GM12878 (cell line): ENCODE results near the gene RRP36. TPM values are rescaled to one million over a fixed set of nuclear protein-coding genes. Genes with fewer than 3 reads are reported as not detected.
"Not testable (repeated sequence)": the region's sequence is repeated elsewhere in the genome, so short reads cannot be mapped to it uniquely, and the experiment has no call there.

Experiments
- ATAC-seq: fragments of 200-7000 bp; cut with Tn5 transposase; 3 replicates; pipeline ENCODE4 v1.9.1; 2020; ENCODE audit warnings: mild to moderate bottlenecking, moderate library complexity
- BruUV-seq: library from RNA; stranded (reverse); fragments of 400-500 nt; replicated peaks from 2 replicates; lab custom pipeline; 2021; lab: Mats Ljungman, UMichigan
- CTCF ChIA-PET: fragments of 300-600 bp; sonication (Branson Sonifier 250); formaldehyde crosslinking; extraction: SDS; loops from one replicate; lab custom pipeline; 2021; ENCODE audit warnings: inconsistent platforms; lab: Yijun Ruan, JAX
- POLR2A ChIA-PET: fragments of 350-600 bp; formaldehyde crosslinking; extraction: SDS; loops from one replicate; lab custom pipeline; 2021; ENCODE audit warnings: inconsistent platforms; lab: Charles Lee
- RAD21 ChIA-PET: fragments of 300-600 bp; sonication (Branson Sonifier 250); formaldehyde crosslinking; loops from one replicate; lab custom pipeline; 2023; ENCODE audit warnings: antibody characterized with exemption; ENCODE audit not compliant: unreplicated experiment; lab: Charles Lee
- SMC1A ChIA-PET: fragments of 300-600 bp; sonication (Branson Sonifier 250); formaldehyde crosslinking; loops from one replicate; lab custom pipeline; 2023; ENCODE audit not compliant: unreplicated experiment, uncharacterized antibody; lab: Charles Lee
- DNase-seq: peaks from one replicate; pipeline ENCODE4 v3.0.0-alpha.2; 2011; ENCODE audit warnings: low read depth, low spot score
- FAIRE-seq: peaks from 3 replicates; lab custom pipeline; 2011; peaks lifted over from hg19 to GRCh38; lab: Jason Lieb, UNC
- H2AFZ ChIP-seq: 2 replicates; pipeline ENCODE4 v1.6.0; 2011; ENCODE audit warnings: low read depth, low read length, control low read depth; ENCODE audit not compliant: control insufficient read depth
- H3K27ac ChIP-seq: 2 replicates; pipeline ENCODE4 v1.5.1; 2011; ENCODE audit warnings: control low read depth; ENCODE audit not compliant: control insufficient read depth, insufficient read depth
- H3K27me3 ChIP-seq, 2 experiments: replicated peaks in 1 of 2; 2 replicates each; pipeline versions ENCODE4 v1.6.0 to v1.6.1; 2011; ENCODE audit warnings: low read length in 1 of 2; ENCODE audit not compliant: control insufficient read depth in 2 of 2, insufficient read depth in 2 of 2
- H3K36me3 ChIP-seq, 2 experiments: 2 replicates each; pipeline ENCODE4 v1.5.1; 2011; ENCODE audit warnings: low read length in 1 of 2; ENCODE audit not compliant: control insufficient read depth in 2 of 2, insufficient read depth in 2 of 2
- H3K4me1 ChIP-seq: 2 replicates; pipeline ENCODE4 v1.6.1; 2011; ENCODE audit warnings: mild to moderate bottlenecking, low read length, moderate library complexity, mixed read lengths; ENCODE audit not compliant: control insufficient read depth, insufficient read depth
- H3K4me2 ChIP-seq: 2 replicates; pipeline ENCODE4 v1.6.0; 2011; ENCODE audit warnings: control low read depth; ENCODE audit not compliant: control insufficient read depth, insufficient read depth
- H3K4me3 ChIP-seq: fragments of 200-600 bp; sonication (generic); 2 replicates; pipeline ENCODE4 v1.5.1; 2016
- H3K79me2 ChIP-seq: 2 replicates; pipeline ENCODE4 v1.6.0; 2011; ENCODE audit warnings: low read length; ENCODE audit not compliant: control insufficient read depth, insufficient read depth
- H3K9ac ChIP-seq: 2 replicates; pipeline ENCODE4 v1.8.0; 2011; ENCODE audit warnings: low read length, control low read depth, mixed read lengths; ENCODE audit not compliant: control insufficient read depth, insufficient read depth
- H3K9me3 ChIP-seq: replicated peaks from 3 replicates; pipeline ENCODE4 v1.5.1; 2011; ENCODE audit warnings: mild to moderate bottlenecking, low read length; ENCODE audit not compliant: control insufficient read depth, insufficient read depth
- H4K20me1 ChIP-seq: 2 replicates; pipeline ENCODE4 v1.6.0; 2011; ENCODE audit not compliant: control insufficient read depth, insufficient read depth
- CREB1 ChIP-seq: IDR thresholded peaks from 2 replicates; pipeline ENCODE4 v1.6.1; 2012; ENCODE audit warnings: low read depth, mild to moderate bottlenecking, inconsistent platforms
- LARP7 ChIP-seq: fragments of 450-650 bp; IDR thresholded peaks from 2 replicates; pipeline ENCODE4 v1.6.1; 2017; ENCODE audit warnings: mild to moderate bottlenecking
- POLR2AphosphoS5 ChIP-seq: IDR thresholded peaks from 2 replicates; pipeline ENCODE4 v1.6.1; 2011; ENCODE audit warnings: mild to moderate bottlenecking, low read length, inconsistent platforms
- ZNF274 ChIP-seq: IDR thresholded peaks from one replicate; pipeline ENCODE4 v1.8.0; 2011; ENCODE audit not compliant: insufficient read length, insufficient read depth
- WGBS: methylation state at CpG from one replicate; pipeline ENCODE4 v1.1.6; 2016; ENCODE audit warnings: low lambda C conversion rate; ENCODE audit not compliant: insufficient replicate concordance, insufficient coverage; ENCODE audit errors: missing lambda C conversion rate; 5-methylcytosine and 5-hydroxymethylcytosine counted together
- in situ Hi-C: fragments of 300-500 bp; cut with MboI; formaldehyde crosslinking; loops from 9 replicates; pipeline ENCODE4 v1.14.3; 2018; ENCODE audit warnings: mixed read lengths
- intact Hi-C: fragments of 100-400 bp; cut with micrococcal nuclease; formaldehyde crosslinking; loops from one replicate; pipeline ENCODE4 v1.14.2; 2022; ENCODE audit not compliant: unreplicated experiment
- polyA plus RNA-seq, 11 experiments: library from polyadenylated mRNA; depleted of rRNA in 4 of 11; unstranded in 6 of 11; stranded (reverse) in 5 of 11; fragments of >200 nt; fragmentation: Nextera tagmentation in 4 of 11; fragmentation: Illumina TruSeq in 1 of 11; extraction: Ambion mirVana in 4 of 11; extraction: Trizol in 1 of 11; gene quantifications; 1 replicate in 1 of 11; 2 replicates in 10 of 11; pipeline versions ENCODE4 v1.2.1 to v1.2.3, GENCODE V29; 2011 to 2016; ENCODE audit warnings: inconsistent platforms in 2 of 11, missing spikeins in 2 of 11, low read depth in 1 of 11
- total RNA-seq, 4 experiments: library from RNA; depleted of rRNA in 3 of 4; stranded (reverse); fragments of >200 nt in 3 of 4; fragmentation: Illumina TruSeq in 1 of 4; extraction: Trizol in 1 of 4; gene quantifications; 2 replicates each; pipeline versions ENCODE4 v1.2.1 to v1.2.3, GENCODE V29; 2013 to 2021
- TF ChIP-seq, protein P1 (sequence below): fragments of 450-650 bp; IDR thresholded peaks from 2 replicates; pipeline ENCODE4 v1.6.1; 2017; ENCODE audit warnings: mild to moderate bottlenecking, moderate library complexity

Gene RRP36
- total and polyA plus RNA-seq, 10 of the 15 experiments (the other 5 are each of a cell fraction or from before 2014, with no cell fraction given): 17.6 to 101 (median 69.7) TPM

DNA sequence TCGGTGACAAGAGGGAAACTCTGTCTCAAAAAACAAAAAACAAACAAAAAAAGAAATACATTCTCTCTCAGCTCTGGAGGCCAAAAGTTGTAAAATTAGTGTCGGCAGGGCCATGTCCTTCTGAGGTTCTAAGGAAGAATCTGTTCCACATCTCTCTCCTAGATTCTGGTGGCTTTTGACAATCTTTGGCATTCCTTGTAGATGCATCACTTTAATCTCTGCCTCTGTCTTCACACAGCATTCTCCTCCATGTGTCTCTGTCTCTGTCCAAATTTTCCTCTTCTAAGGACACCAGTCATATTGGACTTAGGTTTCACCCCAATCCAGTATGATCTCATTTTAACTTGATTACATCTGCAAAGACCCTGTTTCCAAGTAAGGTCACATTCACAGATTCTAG is 28.0 kb upstream of the RRP36 start (continued):
- TF ChIP-seq, protein P1, sequence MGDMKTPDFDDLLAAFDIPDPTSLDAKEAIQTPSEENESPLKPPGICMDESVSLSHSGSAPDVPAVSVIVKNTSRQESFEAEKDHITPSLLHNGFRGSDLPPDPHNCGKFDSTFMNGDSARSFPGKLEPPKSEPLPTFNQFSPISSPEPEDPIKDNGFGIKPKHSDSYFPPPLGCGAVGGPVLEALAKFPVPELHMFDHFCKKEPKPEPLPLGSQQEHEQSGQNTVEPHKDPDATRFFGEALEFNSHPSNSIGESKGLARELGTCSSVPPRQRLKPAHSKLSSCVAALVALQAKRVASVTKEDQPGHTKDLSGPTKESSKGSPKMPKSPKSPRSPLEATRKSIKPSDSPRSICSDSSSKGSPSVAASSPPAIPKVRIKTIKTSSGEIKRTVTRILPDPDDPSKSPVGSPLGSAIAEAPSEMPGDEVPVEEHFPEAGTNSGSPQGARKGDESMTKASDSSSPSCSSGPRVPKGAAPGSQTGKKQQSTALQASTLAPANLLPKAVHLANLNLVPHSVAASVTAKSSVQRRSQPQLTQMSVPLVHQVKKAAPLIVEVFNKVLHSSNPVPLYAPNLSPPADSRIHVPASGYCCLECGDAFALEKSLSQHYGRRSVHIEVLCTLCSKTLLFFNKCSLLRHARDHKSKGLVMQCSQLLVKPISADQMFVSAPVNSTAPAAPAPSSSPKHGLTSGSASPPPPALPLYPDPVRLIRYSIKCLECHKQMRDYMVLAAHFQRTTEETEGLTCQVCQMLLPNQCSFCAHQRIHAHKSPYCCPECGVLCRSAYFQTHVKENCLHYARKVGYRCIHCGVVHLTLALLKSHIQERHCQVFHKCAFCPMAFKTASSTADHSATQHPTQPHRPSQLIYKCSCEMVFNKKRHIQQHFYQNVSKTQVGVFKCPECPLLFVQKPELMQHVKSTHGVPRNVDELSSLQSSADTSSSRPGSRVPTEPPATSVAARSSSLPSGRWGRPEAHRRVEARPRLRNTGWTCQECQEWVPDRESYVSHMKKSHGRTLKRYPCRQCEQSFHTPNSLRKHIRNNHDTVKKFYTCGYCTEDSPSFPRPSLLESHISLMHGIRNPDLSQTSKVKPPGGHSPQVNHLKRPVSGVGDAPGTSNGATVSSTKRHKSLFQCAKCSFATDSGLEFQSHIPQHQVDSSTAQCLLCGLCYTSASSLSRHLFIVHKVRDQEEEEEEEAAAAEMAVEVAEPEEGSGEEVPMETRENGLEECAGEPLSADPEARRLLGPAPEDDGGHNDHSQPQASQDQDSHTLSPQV: no peak
- TF ChIP-seq ZNF274: no peak

DNA sequence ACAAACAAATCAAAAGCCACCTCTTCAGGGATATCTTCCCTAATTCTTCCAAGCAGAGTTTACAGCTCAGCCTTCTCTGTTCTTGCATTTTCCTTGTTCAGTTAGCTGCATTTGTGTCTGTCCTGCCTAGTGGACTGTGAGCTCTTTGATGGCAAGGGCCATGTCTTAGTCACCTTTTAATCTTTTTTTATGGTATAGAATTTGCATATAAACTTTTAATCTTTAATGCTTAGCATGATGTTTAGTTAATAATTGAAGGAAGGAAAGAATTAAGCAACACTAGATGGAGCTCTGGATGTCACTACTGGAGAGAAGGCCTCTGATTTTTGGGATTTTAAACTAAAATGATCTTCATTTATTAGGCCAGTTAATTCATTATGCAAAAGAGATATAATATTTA is 24.9 kb upstream of the RRP36 start:
- Histone ChIP-seq H3K4me3 (no peak overlapping the region), H3K4me2 (no peak overlapping the region), H3K9ac (no peak overlapping the region), H4K20me1 (no peaks in the 10 kb centered on the region), H3K27me3 (no peaks in the 10 kb centered on the region), H3K27ac (no peak overlapping the region), H3K79me2 (no peaks in the 10 kb centered on the region), H3K36me3 (no peaks in the 10 kb centered on the region), H2AFZ (no peak overlapping the region), H3K4me1 (no peaks in the 10 kb centered on the region), H3K9me3 (no peaks in the 10 kb centered on the region)
- DNase-seq: no peak
- RAD21 ChIA-PET: interaction anchor here (1.0 kb wide), 1 partner anchor 147 kb away, joined by 3 read pairs; no protein-coding TSS in a partner anchor
- TF ChIP-seq POLR2AphosphoS5 (no peak), LARP7 (no peak), CREB1 (no peak)
- POLR2A ChIA-PET: interaction anchor here (1.4 to 2.7 kb wide), 2 partner anchors 10 to 13 kb away, joined by 5 to 10 read pairs; partner anchors contain the start of gene PPP2R5D
- ATAC-seq: no peak
- SMC1A ChIA-PET: interaction anchor here (0.9 to 1.2 kb wide), 3 partner anchors 10 to 147 kb away, joined by 3 to 4 read pairs (median 3); no protein-coding TSS in a partner anchor
- no peak for FAIRE-seq
- intact Hi-C loops (no loop called here), in situ Hi-C loops (no loop called here)
- CTCF ChIA-PET: interaction anchor here (0.7 to 1.4 kb wide), 7 partner anchors 9 to 305 kb away, joined by 3 to 5 read pairs (median 3); no protein-coding TSS in a partner anchor
- no TSS peak for BruUV-seq

DNA sequence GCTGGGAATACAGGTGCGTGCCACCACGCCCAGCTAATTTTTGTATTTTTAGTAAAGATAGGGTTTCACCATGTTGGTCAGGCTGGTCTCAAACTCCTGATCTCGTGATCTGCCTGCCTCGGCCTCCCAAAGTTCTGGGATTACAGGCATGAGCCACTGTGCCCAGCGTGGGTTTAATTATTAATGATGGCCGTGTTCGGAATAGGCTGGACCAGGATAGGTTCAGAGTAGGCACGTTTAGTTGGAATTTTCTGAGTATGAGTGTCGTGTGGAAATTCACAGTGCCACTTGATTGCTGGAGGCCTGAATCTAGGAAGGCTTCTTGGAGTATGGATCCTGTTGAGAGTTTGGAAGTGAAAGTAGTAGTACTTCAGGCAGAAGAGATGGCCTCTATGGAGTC is 23.2 kb upstream of the RRP36 start:
- H2AFZ ChIP-seq, CTCF ChIA-PET, H4K20me1 ChIP-seq, H3K4me1 ChIP-seq, in situ Hi-C loops, RAD21 ChIA-PET, intact Hi-C loops, FAIRE-seq, H3K27me3 ChIP-seq, H3K9me3 ChIP-seq, POLR2A ChIA-PET, H3K4me3 ChIP-seq, ATAC-seq, BruUV-seq, H3K4me2 ChIP-seq, DNase-seq, H3K79me2 ChIP-seq, H3K36me3 ChIP-seq, H3K9ac ChIP-seq, H3K27ac ChIP-seq: not testable (repeated sequence)
- WGBS: 95% methylated on average over 9 of the region's 9 CpGs
- SMC1A ChIA-PET: interaction anchor here (0.7 to 2.3 kb wide), 2 partner anchors 10 to 258 kb away, joined by 3 to 6 read pairs; no protein-coding TSS in a partner anchor
